ENCODE data around the gene ROPN1. TPM values are rescaled to one million over a fixed set of nuclear protein-coding genes. Genes with fewer than 3 reads are reported as not detected.
"Not testable (repeated sequence)": the region's sequence is repeated elsewhere in the genome, so short reads cannot be mapped to it uniquely, and the experiment has no call there.

Gene ROPN1
- total RNA-seq, 1 experiment from 2014 or later, result not detected

- Histone ChIP-seq H3F3A (ENCODE audit: low read length, unreplicated experiment) (no peaks in the 10 kb centered on the region), H3K27ac (ENCODE audit: low read length) (no peak overlapping the region), H3K9ac (ENCODE audit: low read length) (no peak overlapping the region), H3K4me1 (ENCODE audit: insufficient read depth, low read length) (0 out of 2 replicates have a peak, but pooled peaks cover 4% of the 10 kb centered on the region), H3K9me3 (ENCODE audit: low read length) (no peaks in the 10 kb centered on the region), H3K4me2 (ENCODE audit: low read length) (no peak overlapping the region), H3K4me3 (ENCODE audit: low read length) (no peak overlapping the region), H4K20me1 (ENCODE audit: low read length) (no peaks in the 10 kb centered on the region), H3K9me2 (replicated peaks; ENCODE audit: low read length) (no peaks in the 10 kb centered on the region), H3K79me2 (ENCODE audit: low read length) (no peaks in the 10 kb centered on the region), H3K27me3 (ENCODE audit: low read length) (peaks cover 77% of the 10 kb centered on the region), H2AFZ (ENCODE audit: low read length) (no peak overlapping the region), H3K36me3 (ENCODE audit: low read depth, low read length) (no peaks in the 10 kb centered on the region)
- CTCF ChIA-PET, result no interaction called here
- DNase-seq (no peak), ATAC-seq (no peak)
- no peak for TF ChIP-seq EZH2phosphoT487 (IDR thresholded peaks at IDR 0.05; ENCODE audit: borderline replicate concordance, low read length)
- TF ChIP-seq EZH2 (IDR thresholded peaks at IDR 0.05; ENCODE audit: low read length, unreplicated experiment), result no peak
- TF ChIP-seq CTCF (conservative IDR thresholded peaks at IDR 0.05; ENCODE audit: low read depth, low read length), result no peak
- intact Hi-C loops (cut with micrococcal nuclease), result loop anchor here (5.0 kb wide), 1 partner anchor 253 kb away; no protein-coding TSS in a partner anchor
- POLR2A ChIA-PET (ENCODE audit: unreplicated experiment), result no interaction called here
- BruUV-seq (replicated peaks), result no TSS peak
These were observed 7.0 kb downstream of the ROPN1 start for GRCh38 chr3:123984957-123985356.

GRCh38 chr3:123984350-123984749, 7.6 kb downstream of the ROPN1 start:
- peaks cover 71% of the 10 kb centered on the region for H3K27me3 ChIP-seq (ENCODE audit: low read length)
- H3K27ac ChIP-seq (ENCODE audit: low read length), result no peak overlapping the region
- H3K79me2 ChIP-seq (ENCODE audit: low read length), result no peaks in the 10 kb centered on the region
- H3K4me3 ChIP-seq (ENCODE audit: low read length), result no peak overlapping the region
- H3K9ac ChIP-seq (ENCODE audit: low read length), result no peak overlapping the region
- 0 out of 2 replicates have a peak, but pooled peaks cover 6% of the 10 kb centered on the region for H3K4me1 ChIP-seq (ENCODE audit: insufficient read depth, low read length)
- no peak overlapping the region for H2AFZ ChIP-seq (ENCODE audit: low read length)
- no peaks in the 10 kb centered on the region for H4K20me1 ChIP-seq (ENCODE audit: low read length)
- no peak for TF ChIP-seq EZH2phosphoT487 (IDR thresholded peaks at IDR 0.05; ENCODE audit: borderline replicate concordance, low read length)
- TF ChIP-seq EZH2 (IDR thresholded peaks at IDR 0.05; ENCODE audit: low read length, unreplicated experiment), result no peak
- no peak for TF ChIP-seq CTCF (conservative IDR thresholded peaks at IDR 0.05; ENCODE audit: low read depth, low read length)
- BruUV-seq (replicated peaks), result no TSS peak
- no peaks in the 10 kb centered on the region for H3K9me3 ChIP-seq (ENCODE audit: low read length)
- H3K9me2 ChIP-seq (replicated peaks; ENCODE audit: low read length), result no peaks in the 10 kb centered on the region
- intact Hi-C loops (cut with micrococcal nuclease), result loop anchor here (5.0 kb wide), 1 partner anchor 252 kb away; no protein-coding TSS in a partner anchor
- no peaks in the 10 kb centered on the region for H3F3A ChIP-seq (ENCODE audit: low read length, unreplicated experiment)
- ATAC-seq (no peak), DNase-seq (no peak)
- no peak overlapping the region for H3K4me2 ChIP-seq (ENCODE audit: low read length)
- ChIA-PET POLR2A (ENCODE audit: unreplicated experiment) (no interaction called here), CTCF (no interaction called here)
- no peaks in the 10 kb centered on the region for H3K36me3 ChIP-seq (ENCODE audit: low read depth, low read length)

- H3K27me3 ChIP-seq (ENCODE audit: low read length), result peaks cover 51% of the 10 kb centered on the region
- ATAC-seq, result not testable (repeated sequence)
These were observed 10.6 kb downstream of the ROPN1 start for GRCh38 chr3:123981317-123981716.

More at GRCh38 chr3:123981317-123981716, 10.6 kb downstream of the ROPN1 start:
- H3K79me2 ChIP-seq (ENCODE audit: low read length); DNase-seq; H4K20me1 ChIP-seq (ENCODE audit: low read length); POLR2A ChIA-PET (ENCODE audit: unreplicated experiment); H3F3A ChIP-seq (ENCODE audit: low read length, unreplicated experiment); H3K9ac ChIP-seq (ENCODE audit: low read length); H3K4me2 ChIP-seq (ENCODE audit: low read length); BruUV-seq (replicated peaks); CTCF ChIA-PET; H3K36me3 ChIP-seq (ENCODE audit: low read depth, low read length); H2AFZ ChIP-seq (ENCODE audit: low read length); H3K27ac ChIP-seq (ENCODE audit: low read length); H3K4me3 ChIP-seq (ENCODE audit: low read length); H3K9me2 ChIP-seq (replicated peaks; ENCODE audit: low read length); H3K4me1 ChIP-seq (ENCODE audit: insufficient read depth, low read length); H3K9me3 ChIP-seq (ENCODE audit: low read length): not testable (repeated sequence)
- intact Hi-C loops (cut with micrococcal nuclease), result loop anchor here (2.0 to 5.0 kb wide), 2 partner anchors 249 to 329 kb away; no protein-coding TSS in a partner anchor

Measured in PC-3 (cell line).